Superior temporal gyrus (tissue), 1 donor: ENCODE data around the gene LRRC66.

Source experiments
- DNase-seq: peaks from one replicate; pipeline ENCODE4 v3.0.0-alpha.2; 2016; ENCODE audit errors: extremely low spot score

LRRC66 gene

GRCh38 chr4:52019936-52020657 is at the start of gene LRRC66:
Gene LRRC66 (minus strand): TSS chr4:52020363. CDS start chr4:52017613, 2,750 bp downstream.
- DNase-seq: no peak

GRCh38 chr4:52069571-52069970 is 49.4 kb upstream of the LRRC66 start:
- DNase-seq: no peak

- peak; percentile 51 for DNase-seq
Observed at GRCh38 chr4:52059372-52059771, 39.2 kb upstream of the LRRC66 start.

DNA sequence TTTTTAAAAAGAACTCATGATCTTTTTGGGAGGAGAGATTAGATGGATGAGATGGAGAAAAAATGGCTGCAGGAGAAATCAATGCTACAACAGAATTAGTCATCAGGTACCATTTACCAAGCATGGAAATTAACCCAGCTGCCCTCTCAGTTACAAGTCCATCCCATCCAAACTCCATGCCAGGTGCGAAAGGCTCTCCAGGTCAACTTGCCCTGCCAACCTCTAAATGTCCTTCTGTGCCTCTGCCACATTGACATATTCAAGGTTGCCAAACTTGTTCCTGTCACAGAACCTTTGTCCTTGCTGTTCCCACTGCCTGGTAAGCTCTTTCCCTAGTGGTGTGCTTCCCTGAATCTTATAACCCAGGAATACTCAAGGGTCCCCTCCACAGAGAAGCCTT is 38.1 kb upstream of the LRRC66 start:
- DNase-seq: no peak

DNA sequence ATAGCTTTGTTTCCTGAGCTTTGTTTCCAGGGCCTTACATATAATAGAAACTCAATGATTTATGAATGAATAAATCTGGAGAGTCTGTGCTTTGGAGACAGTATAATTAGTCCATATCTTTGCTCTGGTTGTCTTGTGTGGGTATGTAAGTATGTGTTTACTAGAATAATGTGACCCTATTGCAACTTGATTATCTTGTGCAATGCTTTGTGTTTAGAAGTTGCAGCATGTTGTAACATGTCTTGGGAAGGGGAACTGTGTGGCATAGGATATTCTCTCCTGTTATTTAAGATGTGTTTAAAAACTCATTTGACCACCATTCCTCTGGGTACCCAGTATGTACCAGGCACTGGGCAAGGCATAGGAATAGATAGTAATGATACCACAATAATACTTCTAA is 37.0 kb upstream of the LRRC66 start:
- no peak for DNase-seq

- DNase-seq: no peak
Observed at GRCh38 chr4:52054254-52054653, 34.1 kb upstream of the LRRC66 start.

- DNase-seq: no peak
Observed at GRCh38 chr4:52052475-52052780, 32.3 kb upstream of the LRRC66 start.

DNA sequence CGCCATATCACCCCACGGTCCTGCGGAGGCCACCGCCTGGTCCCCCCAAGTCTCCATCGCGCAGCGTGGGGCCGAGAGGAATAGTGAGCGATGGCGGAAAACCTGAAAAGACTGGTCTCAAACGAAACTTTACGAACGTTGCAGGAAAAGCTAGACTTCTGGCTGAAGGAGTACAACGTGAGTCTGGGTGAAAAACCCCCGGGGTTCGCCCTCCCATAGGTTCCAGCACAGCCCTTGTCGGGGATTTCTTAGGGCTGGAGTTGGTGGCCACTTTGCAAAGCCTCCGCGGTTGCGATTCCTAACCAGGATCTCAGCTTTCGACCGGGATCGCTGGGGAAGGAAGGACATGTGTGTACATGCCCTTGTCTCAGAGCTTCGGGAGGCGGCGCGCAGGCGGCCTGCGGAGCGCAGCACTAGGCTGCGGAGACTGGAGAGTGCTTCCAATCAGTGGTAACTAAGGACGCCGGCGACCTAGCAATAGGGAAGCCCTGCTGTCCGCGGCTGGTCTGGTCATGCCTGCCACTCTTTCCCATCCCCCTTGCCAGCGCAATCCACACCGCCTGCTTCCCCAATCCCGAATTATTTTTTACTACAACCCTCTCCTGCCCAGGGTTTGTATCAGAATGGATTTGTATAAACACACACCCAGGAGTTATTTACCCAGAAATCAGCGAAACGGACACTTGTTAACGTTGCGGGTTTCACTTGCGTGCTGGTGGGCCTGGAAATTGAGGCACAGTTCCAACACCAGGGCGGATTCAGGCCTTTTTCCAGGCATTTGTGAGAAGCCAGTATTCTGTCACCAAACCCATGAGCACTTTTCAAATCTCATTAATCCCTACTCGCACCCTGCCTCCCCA is 31.7 kb upstream of the LRRC66 start:
- no peak for DNase-seq

GRCh38 chr4:52051213-52051614 is 31.1 kb upstream of the LRRC66 start, which contains the start of gene SPATA18:
Gene SPATA18 (plus strand): TSS chr4:52051304. CDS start chr4:52051705, 401 bp downstream.
- DNase-seq: no peak

- DNase-seq: no peak
Observed at GRCh38 chr4:52049266-52049665, 29.1 kb upstream of the LRRC66 start.

DNA sequence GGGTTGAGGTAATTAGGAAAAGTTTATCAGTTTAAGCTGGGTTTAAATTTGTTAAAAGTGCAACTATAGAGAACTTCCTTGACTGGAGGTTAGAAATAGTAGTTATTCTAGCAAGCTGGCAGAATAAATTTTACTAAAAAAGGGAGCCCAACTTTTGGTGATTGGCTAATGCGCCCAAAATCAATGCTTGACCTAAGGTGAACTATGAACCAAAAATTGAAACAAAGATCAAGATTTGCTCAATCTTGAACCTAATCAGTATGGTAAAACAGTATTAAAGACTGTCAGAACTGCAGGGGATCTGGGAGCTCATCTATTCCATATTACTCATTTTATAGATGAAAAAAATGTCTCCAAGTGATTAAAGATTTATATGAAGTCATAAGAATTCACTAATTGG is 24.9 kb upstream of the LRRC66 start:
- no peak for DNase-seq

GRCh38 chr4:52038103-52038912 is 18.1 kb upstream of the LRRC66 start, which contains the start of gene SGCB:
Gene SGCB (minus strand): TSS chr4:52038299. CDS start chr4:52038259, 40 bp downstream.
- peak; percentile 72 for DNase-seq

DNA sequence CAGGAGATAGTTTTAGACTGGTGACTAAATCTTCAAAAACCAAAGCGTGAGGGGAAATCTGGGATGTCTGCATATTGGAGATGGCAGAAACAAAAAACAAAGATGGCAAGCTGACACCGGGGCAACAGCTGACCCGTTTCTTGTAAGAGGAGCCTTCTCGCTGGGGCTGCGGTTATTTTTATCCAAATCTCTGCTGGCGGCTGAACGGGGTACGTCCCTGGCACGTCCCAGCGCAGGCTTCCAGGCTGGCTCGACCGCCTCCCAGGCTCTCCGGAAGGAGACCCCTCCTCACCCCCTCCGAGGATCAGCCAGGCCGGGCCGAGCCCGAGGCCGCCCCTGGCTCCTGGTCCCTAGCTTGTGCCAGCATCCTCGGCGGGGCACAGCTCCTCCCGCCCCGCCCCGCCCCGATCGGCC is 17.5 kb upstream of the LRRC66 start:
- DNase-seq: peak; percentile 56

- DNase-seq: no peak
Observed at GRCh38 chr4:52036886-52037530, 16.8 kb upstream of the LRRC66 start.

- DNase-seq: no peak
Observed at GRCh38 chr4:52035190-52035589, 15.0 kb upstream of the LRRC66 start.

- DNase-seq: no peak
Observed at GRCh38 chr4:52032005-52032404, 11.8 kb upstream of the LRRC66 start.

GRCh38 chr4:52028970-52029369 is 8.8 kb upstream of the LRRC66 start:
- DNase-seq: no peak

GRCh38 chr4:52017814-52018213 is 2.3 kb downstream of the LRRC66 start:
- no peak for DNase-seq

- DNase-seq: no peak
Observed at GRCh38 chr4:52016981-52017380, 3.2 kb downstream of the LRRC66 start.

DNA sequence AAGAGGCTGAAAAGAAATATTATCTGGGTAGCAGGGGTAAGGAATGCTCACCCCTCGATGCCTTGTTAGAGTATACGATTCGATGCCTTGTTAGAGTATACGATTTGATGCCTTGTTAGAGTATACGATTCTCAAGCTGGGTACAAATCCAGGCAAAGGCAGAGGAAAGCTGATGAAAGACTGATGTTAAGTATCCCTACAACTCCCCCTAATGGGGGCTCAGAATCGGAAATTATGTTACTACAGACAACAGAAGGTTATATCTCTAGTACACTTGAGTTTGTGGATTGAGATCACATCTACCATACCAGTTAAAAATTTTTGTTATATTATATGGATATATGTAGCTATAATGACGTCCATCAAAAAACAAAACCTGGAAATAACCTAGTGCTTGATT is 4.8 kb downstream of the LRRC66 start:
- DNase-seq: no peak

DNA sequence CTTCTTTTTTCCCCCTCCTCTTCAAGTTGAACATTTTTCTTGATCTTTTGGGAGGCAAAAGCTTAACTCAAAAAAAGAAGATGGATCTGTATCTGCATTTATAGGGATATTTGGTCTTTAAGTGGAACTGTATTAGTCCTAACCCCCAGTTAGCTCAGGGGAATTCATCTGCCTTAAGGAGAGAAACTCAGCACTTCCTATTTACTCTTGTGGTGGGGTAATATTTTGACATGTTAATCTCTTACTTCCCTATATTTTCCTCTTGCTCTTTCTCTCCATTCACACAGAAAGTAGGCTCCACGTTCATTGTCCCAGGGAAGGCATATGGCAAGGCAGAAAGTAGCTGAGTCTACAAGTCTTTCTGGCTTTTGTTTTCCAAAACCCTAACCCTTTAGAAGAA is 5.3 kb downstream of the LRRC66 start:
- no peak for DNase-seq

DNA sequence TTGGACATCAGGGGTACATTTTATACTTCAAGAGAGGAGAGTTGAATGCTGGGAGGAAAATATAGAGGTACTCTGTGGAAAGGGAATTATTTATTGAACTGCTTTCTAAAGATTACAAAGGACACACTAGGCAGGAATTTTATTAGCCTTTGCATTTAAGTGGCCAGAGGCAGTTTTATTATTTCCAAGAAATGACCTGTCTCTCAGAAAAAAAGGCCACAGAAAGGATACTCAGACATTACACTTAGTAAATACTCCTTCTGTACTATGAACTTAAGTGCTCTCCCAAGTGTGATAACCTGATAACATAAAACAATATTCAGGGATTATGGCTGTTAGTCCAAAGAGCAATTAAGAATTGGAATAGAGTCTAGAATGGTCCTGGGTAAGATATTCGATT is 7.5 kb downstream of the LRRC66 start:
- no peak for DNase-seq
